Naive B cell (primary cell): Measurements from ENCODE around the gene ZNF181. TPM values are rescaled to one million over a fixed set of nuclear protein-coding genes. Genes with fewer than 3 reads are reported as not detected.

Experiments used
- ATAC-seq, 2 donors: fragments of 150-1000 bp; cut with Tn5 transposase; 2 replicates each; pipeline ENCODE4 v1.10.0; 2021; ENCODE audit warnings: low read depth in 2 of 2, mild to moderate bottlenecking in 2 of 2, moderate library complexity in 2 of 2
- DNase-seq: peaks from one replicate; pipeline ENCODE4 v3.0.0; 2022
- H3K27ac Mint-ChIP-seq, 6 donors: one replicate each; pipeline ENCODE4 v1.8.0; 2020 to 2022; ENCODE audit warnings: mild to moderate bottlenecking in 6 of 6, mixed read lengths in 6 of 6, moderate library complexity in 5 of 6, inconsistent platforms in 2 of 6
- H3K27me3 Mint-ChIP-seq, 3 donors: one replicate each; pipeline ENCODE4 v1.8.0; 2021 to 2022; ENCODE audit warnings: mixed read lengths in 3 of 3, mild to moderate bottlenecking in 1 of 3
- H3K36me3 Mint-ChIP-seq, 2 donors: one replicate each; pipeline ENCODE4 v1.8.0; 2020 to 2022; ENCODE audit warnings: mixed read lengths in 2 of 2, inconsistent platforms in 1 of 2, mild to moderate bottlenecking in 1 of 2
- H3K4me1 Mint-ChIP-seq, 3 donors: one replicate each; pipeline ENCODE4 v1.8.0; 2020 to 2022; ENCODE audit warnings: mixed read lengths in 3 of 3, inconsistent platforms in 1 of 3, mild to moderate bottlenecking in 1 of 3, moderate library complexity in 1 of 3
- H3K4me3 Mint-ChIP-seq, 8 donors: one replicate each; pipeline ENCODE4 v1.8.0; 2020 to 2022; ENCODE audit warnings: mild to moderate bottlenecking in 8 of 8, mixed read lengths in 8 of 8, moderate library complexity in 8 of 8, inconsistent platforms in 2 of 8
- H3K9me3 Mint-ChIP-seq, 7 donors: one replicate each; pipeline ENCODE4 v1.8.0; 2020 to 2022; ENCODE audit warnings: mixed read lengths in 7 of 7, mild to moderate bottlenecking in 5 of 7, inconsistent platforms in 2 of 7, moderate library complexity in 1 of 7
- polyA plus RNA-seq, 6 donors: library from polyadenylated mRNA; unstranded; fragments of 300-500 nt; fragmentation: Illumina TruSeq; gene quantifications; one replicate each; pipeline ENCODE4 v1.2.3, GENCODE V29; 2021; ENCODE audit warnings: low read depth in 6 of 6

Gene ZNF181
- polyA plus RNA-seq, 6 donors from 2014 or later: 17.3 to 37.6 (median 33.7) TPM

- DNase-seq (no peak), ATAC-seq (no peak)
- Mint-ChIP-seq H3K36me3 (no peaks in the 10 kb centered on the region), H3K27ac (no peak overlapping the region), H3K4me3 (no peak overlapping the region), H3K4me1 (no peaks in the 10 kb centered on the region), H3K27me3 (peaks cover 31 to 67% (median 65%) of the 10 kb centered on the region in 3 donors), H3K9me3 (peaks cover 0 to 5% (median 0%) of the 10 kb centered on the region in 7 donors)
Observed at GRCh38 chr19:34725400-34725799, 8.6 kb upstream of the ZNF181 start.

DNA sequence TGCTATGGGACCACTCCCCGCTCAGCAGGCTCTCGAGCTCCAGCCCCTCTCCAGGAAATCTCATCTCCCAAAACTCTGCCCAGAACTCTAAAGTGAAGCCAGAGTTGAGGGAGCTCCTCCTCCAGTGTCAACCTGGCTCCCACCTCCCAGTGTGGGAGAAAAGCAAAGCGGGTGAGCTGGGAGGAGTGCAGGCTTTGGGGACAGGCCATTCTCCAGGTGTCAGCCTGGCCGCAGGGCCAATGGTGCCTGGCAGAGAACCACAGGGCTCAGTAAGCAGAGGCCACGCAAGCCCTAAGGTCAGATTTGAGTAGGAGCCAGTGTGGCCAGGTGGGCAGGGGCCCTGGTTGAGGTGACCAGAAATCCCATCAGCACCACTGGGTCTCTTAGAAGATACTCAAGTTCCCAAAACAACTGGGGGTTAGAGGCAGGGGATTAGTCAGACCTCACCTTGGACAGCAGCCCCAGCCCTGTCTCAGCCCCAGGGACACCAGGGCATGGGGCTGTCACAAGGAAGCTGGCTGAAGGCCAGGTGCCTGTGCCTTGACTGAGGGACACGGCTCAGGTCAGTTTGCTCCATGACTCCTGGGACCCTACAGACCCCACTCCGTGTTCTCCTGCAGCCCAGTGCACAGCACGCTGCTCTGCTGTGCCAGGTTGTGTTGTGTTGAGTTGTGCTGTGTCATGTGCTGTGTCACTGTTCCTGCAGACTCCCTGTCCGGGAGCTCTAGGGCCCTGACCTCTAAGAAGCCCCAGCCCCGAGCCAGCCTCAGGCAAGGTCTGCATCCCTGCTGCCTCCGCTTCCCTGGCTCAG is 2.8 kb upstream of the ZNF181 start:
- H3K4me3 Mint-ChIP-seq: peak overlapping the region in 6 of 8 donors; percentile 15 to 80 (median 47)
- ATAC-seq (no peak), DNase-seq (no peak)
- peaks cover 8 to 10% of the 10 kb centered on the region in 2 donors for H3K36me3 Mint-ChIP-seq
- H3K27ac Mint-ChIP-seq: peak overlapping the region in 1 of 6 donors; percentile 79
- H3K9me3 Mint-ChIP-seq: peaks cover 0 to 6% (median 2%) of the 10 kb centered on the region in 7 donors
- peaks cover 20 to 32% (median 28%) of the 10 kb centered on the region in 3 donors for H3K4me1 Mint-ChIP-seq
- H3K27me3 Mint-ChIP-seq: peaks cover 15 to 27% (median 26%) of the 10 kb centered on the region in 3 donors

DNA sequence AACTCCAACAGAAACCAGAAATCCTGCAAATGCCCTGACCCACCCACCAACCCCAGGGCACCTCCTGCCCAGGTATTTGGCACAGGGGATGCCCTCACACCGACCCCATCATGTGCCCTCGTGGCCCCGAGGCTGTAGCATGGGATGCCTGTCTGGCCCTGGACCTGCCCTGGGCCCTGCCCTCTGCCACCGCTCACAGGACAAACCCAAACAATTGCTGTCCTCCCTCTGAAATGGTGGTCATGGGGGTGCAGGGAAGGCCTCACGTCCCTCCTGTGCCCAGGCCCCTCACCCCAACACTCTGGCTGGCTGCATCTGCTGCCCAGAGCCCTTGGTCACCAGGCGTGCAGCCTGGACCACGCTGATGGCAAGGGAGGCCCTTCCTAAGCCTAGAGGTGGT is 2.1 kb upstream of the ZNF181 start:
- Mint-ChIP-seq H3K36me3 (peaks cover 8 to 11% of the 10 kb centered on the region in 2 donors), H3K27ac (peak overlapping the region in 1 of 6 donors; percentile 79), H3K27me3 (peaks cover 8 to 19% (median 18%) of the 10 kb centered on the region in 3 donors), H3K9me3 (peaks cover 0 to 6% (median 2%) of the 10 kb centered on the region in 7 donors), H3K4me3 (peak overlapping the region in 5 of 8 donors; percentile 37 to 80 (median 55)), H3K4me1 (peaks cover 20 to 33% (median 29%) of the 10 kb centered on the region in 3 donors)
- ATAC-seq (no peak), DNase-seq (no peak)

DNA sequence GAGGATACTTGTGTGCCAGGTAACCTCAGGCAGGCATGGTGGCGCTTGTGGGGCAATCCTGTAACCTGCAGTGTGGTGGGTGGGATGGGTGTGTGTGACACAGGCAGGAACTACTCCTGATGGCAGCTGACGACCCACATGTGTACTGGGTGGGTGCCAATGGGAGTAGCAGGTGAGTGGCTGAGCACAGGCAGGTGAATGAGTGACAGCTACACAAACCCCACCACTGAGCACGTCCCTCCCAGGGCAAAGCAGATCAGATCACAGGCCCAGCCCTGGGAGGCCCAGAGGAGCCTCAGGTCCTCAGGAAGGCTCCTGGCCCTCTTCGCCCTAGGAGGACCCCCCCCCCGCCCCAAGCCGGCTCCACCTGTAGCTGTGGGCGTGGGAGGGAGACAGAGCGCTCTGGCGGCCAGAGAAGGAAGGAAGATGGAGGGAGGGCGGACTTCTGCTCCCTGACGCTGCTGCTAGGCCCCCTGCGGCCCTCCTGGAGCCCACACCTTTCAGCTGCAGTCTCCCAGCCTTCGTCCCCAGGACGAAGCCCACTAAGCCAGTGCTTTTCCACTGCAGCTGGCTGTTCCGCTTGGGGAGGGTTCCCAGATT is 1.3 kb upstream of the ZNF181 start:
- peaks cover 0 to 6% (median 2%) of the 10 kb centered on the region in 7 donors for H3K9me3 Mint-ChIP-seq
- no peak for DNase-seq
- H3K4me1 Mint-ChIP-seq: peaks cover 20 to 33% (median 29%) of the 10 kb centered on the region in 3 donors
- ATAC-seq: no peak
- peak overlapping the region in 1 of 6 donors; percentile 42 for H3K27ac Mint-ChIP-seq
- H3K4me3 Mint-ChIP-seq: peak overlapping the region; percentile 59 to 99 (median 78)
- H3K36me3 Mint-ChIP-seq: peaks cover 8 to 12% of the 10 kb centered on the region in 2 donors
- peaks cover 4 to 12% (median 11%) of the 10 kb centered on the region in 3 donors for H3K27me3 Mint-ChIP-seq

DNA sequence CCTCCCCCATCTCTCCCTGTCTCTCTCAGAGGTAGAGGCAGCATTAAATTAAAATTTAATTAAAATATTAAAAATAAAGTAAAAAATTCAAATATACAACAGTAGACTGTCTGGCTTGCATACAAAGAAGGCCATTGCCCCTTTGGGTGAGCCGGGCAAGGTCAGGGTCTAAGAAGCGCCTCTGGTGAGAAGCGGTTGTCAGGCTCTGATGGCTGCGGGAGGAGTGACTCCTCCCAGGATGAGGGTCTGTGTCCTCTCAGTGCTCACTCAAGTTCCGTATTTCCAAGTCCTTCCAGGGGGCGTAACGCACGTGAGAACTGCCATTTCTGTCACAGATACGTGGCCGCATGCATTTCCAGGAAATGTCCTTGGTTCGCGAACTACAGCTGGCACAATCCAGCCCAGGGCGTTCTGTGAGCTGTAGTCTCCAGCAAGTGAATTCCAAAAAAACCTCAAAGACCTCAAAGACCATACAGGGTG is 737 bp upstream of the ZNF181 start:
- ATAC-seq: peak; percentile 14 to 26
- H3K27ac Mint-ChIP-seq: peak overlapping the region; percentile 93 to 98 (median 97)
- DNase-seq: no peak
- H3K27me3 Mint-ChIP-seq: peaks cover 0 to 7% (median 5%) of the 10 kb centered on the region in 3 donors
- peaks cover 13 to 18% of the 10 kb centered on the region in 2 donors for H3K36me3 Mint-ChIP-seq
- peaks cover 20 to 33% (median 29%) of the 10 kb centered on the region in 3 donors for H3K4me1 Mint-ChIP-seq
- H3K4me3 Mint-ChIP-seq: peak overlapping the region; percentile 92 to 99 (median 96)
- H3K9me3 Mint-ChIP-seq: peaks cover 0 to 5% (median 2%) of the 10 kb centered on the region in 7 donors

- no peak for DNase-seq
- ATAC-seq: peak in 1 of 2 donors; percentile 66
- Mint-ChIP-seq H3K27me3 (no peaks in the 10 kb centered on the region), H3K4me3 (peak overlapping the region; percentile 92 to 99 (median 96)), H3K4me1 (peaks cover 20 to 33% (median 29%) of the 10 kb centered on the region in 3 donors), H3K9me3 (peaks cover 0 to 10% (median 2%) of the 10 kb centered on the region in 7 donors), H3K36me3 (peaks cover 25 to 31% of the 10 kb centered on the region in 2 donors), H3K27ac (peak overlapping the region; percentile 91 to 98 (median 97))
Observed at GRCh38 chr19:34734537-34735103, 577 bp downstream of the ZNF181 start.

DNA sequence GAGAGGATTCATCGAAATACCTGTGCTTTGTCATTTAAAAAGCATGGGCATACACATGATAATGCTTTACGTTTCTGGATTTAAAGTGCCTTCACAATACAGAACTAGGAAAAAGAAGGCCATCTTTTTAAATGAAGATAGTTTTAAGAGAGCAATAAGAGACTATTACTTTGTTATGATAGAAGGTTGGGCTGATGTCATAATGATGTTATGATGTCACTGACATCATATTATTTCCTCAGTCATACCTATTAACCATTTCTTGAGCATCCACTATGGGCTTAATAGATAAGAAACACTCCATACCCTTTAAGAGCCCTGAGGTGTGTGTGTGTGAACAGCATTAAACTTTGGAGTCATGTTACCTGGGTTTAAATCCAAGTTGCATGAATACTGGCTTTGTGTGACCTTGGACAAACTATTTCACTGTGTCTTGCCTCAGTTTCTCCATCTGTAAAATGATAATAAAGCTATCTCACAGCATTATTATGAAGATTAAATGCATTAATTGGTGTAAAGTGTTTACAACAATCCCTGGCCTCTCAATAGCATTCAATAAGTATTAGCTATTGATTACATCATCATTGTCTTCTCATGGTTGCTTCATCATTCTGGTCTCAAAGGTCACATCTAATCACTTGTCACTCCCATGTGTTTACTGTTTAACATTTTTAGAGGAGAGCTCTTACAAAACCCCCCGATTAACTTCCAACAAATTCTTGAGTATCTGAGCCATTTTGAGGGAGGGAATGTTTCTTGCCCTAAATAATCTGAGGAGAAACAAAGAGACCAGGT is 11.1 kb downstream of the ZNF181 start:
- Mint-ChIP-seq H3K9me3 (peaks cover 18 to 77% (median 48%) of the 10 kb centered on the region in 7 donors), H3K4me3 (peak overlapping the region in 1 of 8 donors; percentile 18), H3K27me3 (no peaks in the 10 kb centered on the region), H3K4me1 (no peaks in the 10 kb centered on the region), H3K27ac (peak overlapping the region in 1 of 6 donors; percentile 1), H3K36me3 (peaks cover 37 to 61% of the 10 kb centered on the region in 2 donors)
- no peak for DNase-seq
- no peak for ATAC-seq

- DNase-seq: no peak
- Mint-ChIP-seq H3K27ac (no peak overlapping the region), H3K4me1 (no peaks in the 10 kb centered on the region), H3K9me3 (peaks cover 22 to 95% (median 79%) of the 10 kb centered on the region in 7 donors), H3K36me3 (peaks cover 49 to 62% of the 10 kb centered on the region in 2 donors), H3K27me3 (no peaks in the 10 kb centered on the region), H3K4me3 (no peak overlapping the region)
- ATAC-seq: no peak
Observed at GRCh38 chr19:34757441-34757840, 23.4 kb downstream of the ZNF181 start.

GRCh38 chr19:34759218-34759917 is 25.3 kb downstream of the ZNF181 start:
- Mint-ChIP-seq H3K9me3 (peaks cover 23 to 96% (median 81%) of the 10 kb centered on the region in 7 donors), H3K4me1 (no peaks in the 10 kb centered on the region), H3K27ac (no peak overlapping the region), H3K4me3 (no peak overlapping the region), H3K36me3 (peaks cover 57 to 58% of the 10 kb centered on the region in 2 donors), H3K27me3 (no peaks in the 10 kb centered on the region)
- DNase-seq (no peak), ATAC-seq (no peak)

GRCh38 chr19:34766386-34766785 is 32.3 kb downstream of the ZNF181 start:
- ATAC-seq (no peak), DNase-seq (no peak)
- no peak overlapping the region for H3K27ac Mint-ChIP-seq
- no peaks in the 10 kb centered on the region for H3K27me3 Mint-ChIP-seq
- peaks cover 14 to 38% (median 30%) of the 10 kb centered on the region in 7 donors for H3K9me3 Mint-ChIP-seq
- peaks cover 2 to 3% (median 2%) of the 10 kb centered on the region in 3 donors for H3K4me1 Mint-ChIP-seq
- H3K36me3 Mint-ChIP-seq: peaks cover 44 to 54% of the 10 kb centered on the region in 2 donors
- no peak overlapping the region for H3K4me3 Mint-ChIP-seq

GRCh38 chr19:34767951-34768350 is 33.9 kb downstream of the ZNF181 start:
- Mint-ChIP-seq H3K4me1 (peaks cover 13 to 15% (median 15%) of the 10 kb centered on the region in 3 donors), H3K9me3 (peaks cover 10 to 25% (median 20%) of the 10 kb centered on the region in 7 donors), H3K36me3 (peaks cover 29 to 38% of the 10 kb centered on the region in 2 donors), H3K27ac (no peak overlapping the region), H3K27me3 (no peaks in the 10 kb centered on the region), H3K4me3 (no peak overlapping the region)
- DNase-seq (no peak), ATAC-seq (no peak)
